IMR-90 (cell line): ENCODE results near the gene SCN8A. TPM values are rescaled to one million over a fixed set of nuclear protein-coding genes. Genes with fewer than 3 reads are reported as not detected.
A peak's percentile ranks its signal among the peaks of the same experiment; 100 is the strongest.

Experiments
- ATAC-seq: fragments of 200-7000 bp; cut with Tn5 transposase; 2 replicates; pipeline ENCODE4 v1.9.1; 2020; ENCODE audit warnings: low read depth, mild to moderate bottlenecking, moderate library complexity
- BruUV-seq: library from RNA; stranded (reverse); fragments of 400-500 nt; replicated peaks from 2 replicates; lab custom pipeline; 2021; lab: Mats Ljungman, UMichigan
- CTCF ChIA-PET: fragments of 300-600 bp; formaldehyde crosslinking; extraction: SDS; loops from one replicate; lab custom pipeline; 2021; ENCODE audit warnings: antibody characterized with exemption; lab: Yijun Ruan, JAX
- POLR2A ChIA-PET: fragments of 300-600 bp; sonication (Branson Sonifier 250); formaldehyde crosslinking; loops from one replicate; lab custom pipeline; 2022; ENCODE audit warnings: antibody characterized with exemption; ENCODE audit not compliant: unreplicated experiment; lab: Charles Lee
- DNase-seq: peaks from one replicate; pipeline ENCODE4 v3.0.0; 2013
- H2AFZ ChIP-seq: replicated peaks from 2 replicates; pipeline ENCODE3; 2013; ENCODE audit warnings: low read length, mild to moderate bottlenecking; ENCODE audit not compliant: poor library complexity
- H2AK5ac ChIP-seq: 2 replicates; pipeline ENCODE4 v1.6.1; 2013; ENCODE audit warnings: low read depth, low read length, inconsistent platforms
- H2AK9ac ChIP-seq: replicated peaks from 2 replicates; pipeline ENCODE3; 2013; ENCODE audit warnings: mild to moderate bottlenecking, low read depth, low read length, moderate library complexity; ENCODE audit not compliant: poor library complexity
- H2BK120ac ChIP-seq: 2 replicates; pipeline ENCODE4 v1.6.1; 2013; ENCODE audit warnings: low read depth, low read length, inconsistent platforms
- H2BK15ac ChIP-seq: 3 replicates; pipeline ENCODE4 v1.6.1; 2013; ENCODE audit warnings: low read depth, low read length, inconsistent platforms
- H2BK20ac ChIP-seq: 2 replicates; pipeline ENCODE4 v1.6.1; 2013; ENCODE audit warnings: low read depth, mild to moderate bottlenecking, inconsistent platforms, low read length, moderate library complexity
- H2BK5ac ChIP-seq: 2 replicates; pipeline ENCODE4 v1.6.1; 2013; ENCODE audit warnings: mild to moderate bottlenecking, low read depth, low read length, inconsistent platforms; ENCODE audit not compliant: poor library complexity, severe bottlenecking
- H3K14ac ChIP-seq: replicated peaks from 2 replicates; pipeline ENCODE4 v1.6.1; 2013; ENCODE audit warnings: low read depth, low read length, inconsistent platforms
- H3K18ac ChIP-seq: 2 replicates; pipeline ENCODE4 v1.6.1; 2013; ENCODE audit warnings: low read depth, low read length, control low read depth
- H3K23ac ChIP-seq: 2 replicates; pipeline ENCODE4 v1.6.1; 2013; ENCODE audit warnings: low read depth, low read length, inconsistent platforms
- H3K27ac ChIP-seq: 2 replicates; pipeline ENCODE4 v1.5.1; 2013; ENCODE audit warnings: mild to moderate bottlenecking, control low read depth, low read length; ENCODE audit not compliant: insufficient read depth
- H3K27me3 ChIP-seq: 2 replicates; pipeline ENCODE4 v1.6.1; 2013; ENCODE audit warnings: low read length; ENCODE audit not compliant: control insufficient read depth, insufficient read depth
- H3K36me3 ChIP-seq: 2 replicates; pipeline ENCODE4 v1.6.1; 2013; ENCODE audit warnings: low read length, mixed read lengths; ENCODE audit not compliant: control insufficient read depth, insufficient read depth
- H3K4ac ChIP-seq: 2 replicates; pipeline ENCODE4 v1.6.1; 2013; ENCODE audit warnings: low read depth, low read length, inconsistent platforms
- H3K4me1 ChIP-seq: 2 replicates; pipeline ENCODE4 v1.6.1; 2013; ENCODE audit warnings: low read length, mixed read lengths; ENCODE audit not compliant: control insufficient read depth, insufficient read depth
- H3K4me2 ChIP-seq: 2 replicates; pipeline ENCODE4 v1.6.1; 2013; ENCODE audit warnings: low read depth, mild to moderate bottlenecking, control low read depth, low read length, moderate library complexity
- H3K4me3 ChIP-seq: 2 replicates; pipeline ENCODE4 v1.5.1; 2013; ENCODE audit warnings: low read depth, mild to moderate bottlenecking, control low read depth, low read length, moderate library complexity; ENCODE audit not compliant: insufficient read depth
- H3K56ac ChIP-seq: 2 replicates; pipeline ENCODE4 v1.6.1; 2013; ENCODE audit warnings: low read length, inconsistent platforms; ENCODE audit not compliant: insufficient read depth; ENCODE audit errors: extremely low read depth
- H3K79me1 ChIP-seq, 2 experiments: 2 replicates each; pipeline ENCODE4 v1.6.1; 2013; ENCODE audit warnings: low read length in 2 of 2, inconsistent platforms in 1 of 2, low read depth in 1 of 2
- H3K9ac ChIP-seq: 2 replicates; pipeline ENCODE4 v1.6.1; 2013; ENCODE audit warnings: low read depth, low read length, control low read depth
- H3K9me1 ChIP-seq: 2 replicates; pipeline ENCODE4 v1.6.1; 2013; ENCODE audit warnings: low read length, inconsistent platforms; ENCODE audit not compliant: insufficient read depth
- H3K9me3 ChIP-seq: 2 replicates; pipeline ENCODE4 v1.6.1; 2013; ENCODE audit warnings: low read length; ENCODE audit not compliant: control insufficient read depth, insufficient read depth
- H4K20me1 ChIP-seq: 2 replicates; pipeline ENCODE4 v1.6.1; 2013; ENCODE audit warnings: low read length, inconsistent platforms; ENCODE audit not compliant: insufficient read depth
- H4K5ac ChIP-seq: 2 replicates; pipeline ENCODE4 v1.6.1; 2013; ENCODE audit warnings: mild to moderate bottlenecking, low read depth, low read length, control low read depth
- H4K8ac ChIP-seq, 2 experiments: 2 replicates each; pipeline ENCODE4 v1.6.1; 2013; ENCODE audit warnings: low read depth in 2 of 2, low read length in 2 of 2, control low read depth in 1 of 2, inconsistent platforms in 1 of 2
- H4K91ac ChIP-seq: 2 replicates; pipeline ENCODE4 v1.6.1; 2013; ENCODE audit warnings: low read depth, low read length, inconsistent platforms; ENCODE audit not compliant: insufficient read depth
- BHLHE40 ChIP-seq: fragments of 150-350 bp; IDR thresholded peaks from 2 replicates; pipeline ENCODE4 v1.6.1; 2016; ENCODE audit warnings: mild to moderate bottlenecking, low read depth, low read length
- MAFK ChIP-seq: IDR thresholded peaks from 2 replicates; pipeline ENCODE4 v1.6.1; 2012; ENCODE audit warnings: low read depth, low read length, improper control_type of control experiment
- MAZ ChIP-seq: IDR thresholded peaks from 2 replicates; pipeline ENCODE4 v1.6.1; 2012; ENCODE audit warnings: low read depth, mild to moderate bottlenecking, low read length, improper control_type of control experiment, moderate library complexity, borderline replicate concordance
- MXI1 ChIP-seq: IDR thresholded peaks from 2 replicates; pipeline ENCODE4 v1.6.1; 2012; ENCODE audit warnings: low read depth, mild to moderate bottlenecking, low read length, moderate library complexity, borderline replicate concordance
- NFE2L2 ChIP-seq: fragments of 150-350 bp; IDR thresholded peaks from 2 replicates; pipeline ENCODE4 v1.6.1; 2016; ENCODE audit warnings: low read depth, mild to moderate bottlenecking, low read length
- RFX5 ChIP-seq: IDR thresholded peaks from 2 replicates; pipeline ENCODE4 v1.8.0; 2012; ENCODE audit warnings: low read depth, mild to moderate bottlenecking, low read length, moderate library complexity
- WGBS, 2 experiments: methylation state at CpG; one replicate each; pipeline versions ENCODE4 v1.1.5 to v1.1.7; 2013; ENCODE audit warnings: missing lambda C conversion rate in 2 of 2; ENCODE audit not compliant: insufficient read length in 1 of 2; ENCODE audit errors: extremely low coverage in 2 of 2; 5-methylcytosine and 5-hydroxymethylcytosine counted together
- dilution Hi-C: fragments of 300-500 bp; cut with HindIII; formaldehyde crosslinking; loops from one replicate; pipeline ENCODE4 v1.14.3; 2018; ENCODE audit warnings: low sequenced_read_pairs; ENCODE audit not compliant: unreplicated experiment
- in situ Hi-C: fragments of 300-500 bp; cut with MboI; formaldehyde crosslinking; loops from 3 replicates; pipeline ENCODE4 v1.14.3; 2019; ENCODE audit warnings: low sequenced_read_pairs, inconsistent platforms, mixed read lengths
- intact Hi-C: fragments of 100-400 bp; cut with micrococcal nuclease; formaldehyde crosslinking; loops from 2 replicates; pipeline ENCODE4 v1.10.0; 2022
- polyA plus RNA-seq, 3 experiments: library from polyadenylated mRNA; depleted of rRNA; stranded (reverse); fragments of >200 nt; gene quantifications; 2 replicates each; pipeline ENCODE4 v1.2.3, GENCODE V29; 2012; ENCODE audit warnings: low replicate concordance in 1 of 3
- total RNA-seq: library from RNA; depleted of rRNA; stranded (reverse); fragments of >200 nt; gene quantifications from 2 replicates; pipeline ENCODE4 v1.2.3, GENCODE V29; 2012

SCN8A gene
- total and polyA plus RNA-seq, 2 of the 4 experiments (the other 2 are of a cell fraction): 6.9 to 19.7 TPM

DNA sequence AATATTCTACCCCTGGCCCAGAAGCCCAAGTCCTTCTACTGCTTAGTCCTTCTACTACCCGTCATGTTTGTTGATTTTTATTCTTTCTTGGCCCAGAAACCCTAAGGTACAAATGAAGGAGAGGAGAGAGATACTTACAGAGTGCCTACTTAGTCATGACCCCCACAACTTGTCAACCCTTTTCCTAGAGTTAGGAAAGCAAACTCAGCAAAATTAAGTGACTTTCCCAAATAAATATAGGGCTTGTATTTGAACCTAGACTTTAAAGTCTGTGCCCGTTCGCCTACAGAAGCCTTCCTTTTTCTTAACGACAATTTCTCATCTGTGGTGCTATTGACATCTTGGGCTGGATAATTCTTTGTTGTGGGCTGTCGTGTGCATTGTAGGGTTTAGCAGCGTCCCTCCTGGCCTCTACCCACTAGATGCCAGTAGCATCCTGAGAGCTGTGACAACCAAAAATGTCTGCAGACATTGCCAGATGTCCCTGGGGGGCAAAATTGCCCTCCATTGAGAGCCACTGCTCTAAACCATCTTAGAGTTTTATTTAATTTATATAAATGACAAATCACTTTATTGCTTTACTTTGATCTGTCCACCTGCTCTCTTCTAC lies 175.1 kb downstream of the SCN8A start:
- no peak overlapping the region for H3K18ac ChIP-seq
- dilution Hi-C loops: no loop called here
- H2AK9ac ChIP-seq: no peak overlapping the region
- H3K14ac ChIP-seq: no peak overlapping the region
- no peak overlapping the region for H2BK5ac ChIP-seq
- POLR2A ChIA-PET: interaction anchor here (0.6 kb wide), 1 partner anchor 163 kb away, joined by 3 read pairs; no protein-coding TSS in a partner anchor
- no peak overlapping the region for H2AFZ ChIP-seq
- H3K4me3 ChIP-seq: no peak overlapping the region
- H3K9ac ChIP-seq: no peak overlapping the region
- H4K8ac ChIP-seq: no peak overlapping the region
- peaks cover 4% of the 10 kb centered on the region; the same call in 1 of the 2 replicates for H4K20me1 ChIP-seq
- H3K79me1 ChIP-seq: 0 out of 4 replicates have a peak, but pooled peaks cover 0 to 3% of the 10 kb centered on the region in 2 experiments
- DNase-seq: no peak
- H2BK120ac ChIP-seq: no peak overlapping the region
- no TSS peak for BruUV-seq
- H4K91ac ChIP-seq: no peak overlapping the region
- H3K27me3 ChIP-seq: no peaks in the 10 kb centered on the region
- H3K27ac ChIP-seq: no peak overlapping the region
- H3K4me1 ChIP-seq: peaks cover 5% of the 10 kb centered on the region
- H3K9me3 ChIP-seq: no peaks in the 10 kb centered on the region
- no peak overlapping the region for H3K23ac ChIP-seq
- TF ChIP-seq RFX5 (no peak), MAZ (no peak), MAFK (peak; percentile 61), MXI1 (no peak), NFE2L2 (no peak), BHLHE40 (no peak)
- H3K4ac ChIP-seq: no peak overlapping the region
- peaks cover 14% of the 10 kb centered on the region for H3K9me1 ChIP-seq
- H2AK5ac ChIP-seq: no peak overlapping the region
- intact Hi-C loops: no loop called here
- in situ Hi-C loops: no loop called here
- no peak for ATAC-seq
- H2BK20ac ChIP-seq: no peak overlapping the region
- no peak overlapping the region for H2BK15ac ChIP-seq
- peaks cover 10% of the 10 kb centered on the region for H3K36me3 ChIP-seq
- CTCF ChIA-PET: no interaction called here
- H4K5ac ChIP-seq: no peak overlapping the region
- H3K4me2 ChIP-seq: no peak overlapping the region
- no CpG with 5 or more reads among the region's 6 CpGs for WGBS, 2 experiments
- H3K56ac ChIP-seq: no peak overlapping the region
